ENCODE data around the gene CST9. TPM values are rescaled to one million over a fixed set of nuclear protein-coding genes. Genes with fewer than 3 reads are reported as not detected.

Gene CST9
- total RNA-seq, 4 donors from 2014 or later: not detected

GRCh38 chr20:23568971-23569330, 36.8 kb downstream of the CST9 start:
- TF ChIP-seq CTCF (IDR thresholded peaks at IDR 0.05 in 4 of 5, conservative IDR thresholded peaks at IDR 0.05 in 1 of 5) (no peak), POLR2A (IDR thresholded peaks at IDR 0.05) (no peak)
- Histone ChIP-seq H3K27ac (no peak overlapping the region), H3K4me1 (no peaks in the 10 kb centered on the region), H3K4me3 (no peak overlapping the region), H3K9me3 (no peaks in the 10 kb centered on the region), H3K27me3 (no peaks in the 10 kb centered on the region), H3K36me3 (no peaks in the 10 kb centered on the region)
- ATAC-seq: no peak
- in situ Hi-C loops (cut with MboI; ENCODE audit: low sequenced_read_pairs in 4 of 4): no loop called here
- no peak for DNase-seq
- intact Hi-C loops (cut with DNase I; ENCODE audit: low total_unique reads): no loop called here

- Histone ChIP-seq H3K27ac (no peak within 1 kb of the TSS), H3K4me3 (no peak within 1 kb of the TSS), H3K9me3 (no peaks in the 10 kb centered on the region), H3K4me1 (no peaks in the 10 kb centered on the region), H3K36me3 (no peaks in the 10 kb centered on the region), H3K27me3 (no peaks in the 10 kb centered on the region)
- no peak for DNase-seq
- TF ChIP-seq POLR2A (IDR thresholded peaks at IDR 0.05) (no peak), CTCF (IDR thresholded peaks at IDR 0.05 in 4 of 5, conservative IDR thresholded peaks at IDR 0.05 in 1 of 5) (no peak)
- in situ Hi-C loops (cut with MboI; ENCODE audit: low sequenced_read_pairs in 4 of 4) (no loop called here), intact Hi-C loops (cut with DNase I; ENCODE audit: low total_unique reads) (no loop called here)
- no peak for ATAC-seq
Measured at GRCh38 chr20:23568320-23568970, 37.3 kb downstream of the CST9 start, which contains the start of gene CST9L. CST9L (minus strand) TSS chr20:23568484; CDS start chr20:23568450, 34 bp downstream.

GRCh38 chr20:23566199-23566932, 39.4 kb downstream of the CST9 start:
- DNase-seq (no peak), ATAC-seq (no peak)
- in situ Hi-C loops (cut with MboI; ENCODE audit: low sequenced_read_pairs in 4 of 4) (no loop called here), intact Hi-C loops (cut with DNase I; ENCODE audit: low total_unique reads) (no loop called here)
- no peak for TF ChIP-seq CTCF (IDR thresholded peaks at IDR 0.05 in 4 of 5, conservative IDR thresholded peaks at IDR 0.05 in 1 of 5)
- no peak for TF ChIP-seq POLR2A (IDR thresholded peaks at IDR 0.05)
- no peak overlapping the region for H3K4me3 ChIP-seq
- no peaks in the 10 kb centered on the region for H3K36me3 ChIP-seq
- no peaks in the 10 kb centered on the region for H3K4me1 ChIP-seq
- H3K27me3 ChIP-seq: no peaks in the 10 kb centered on the region
- H3K27ac ChIP-seq: no peak overlapping the region
- no peaks in the 10 kb centered on the region for H3K9me3 ChIP-seq

- H3K36me3 ChIP-seq: no peaks in the 10 kb centered on the region
- no peaks in the 10 kb centered on the region for H3K27me3 ChIP-seq
- DNase-seq (no peak), ATAC-seq (no peak)
- no peak overlapping the region for H3K27ac ChIP-seq
- no peak for TF ChIP-seq POLR2A (IDR thresholded peaks at IDR 0.05)
- H3K4me1 ChIP-seq: no peaks in the 10 kb centered on the region
- intact Hi-C loops (cut with DNase I; ENCODE audit: low total_unique reads): no loop called here
- in situ Hi-C loops (cut with MboI; ENCODE audit: low sequenced_read_pairs in 4 of 4): no loop called here
- H3K9me3 ChIP-seq: no peaks in the 10 kb centered on the region
- no peak overlapping the region for H3K4me3 ChIP-seq
Measured at GRCh38 chr20:23565503-23566045, 40.1 kb downstream of the CST9 start.

GRCh38 chr20:23564927-23565326, 40.8 kb downstream of the CST9 start:
- in situ Hi-C loops (cut with MboI; ENCODE audit: low sequenced_read_pairs in 4 of 4) (no loop called here), intact Hi-C loops (cut with DNase I; ENCODE audit: low total_unique reads) (no loop called here)
- no peaks in the 10 kb centered on the region for H3K36me3 ChIP-seq
- TF ChIP-seq CTCF (IDR thresholded peaks at IDR 0.05 in 4 of 5, conservative IDR thresholded peaks at IDR 0.05 in 1 of 5) (no peak), POLR2A (IDR thresholded peaks at IDR 0.05) (no peak)
- no peak overlapping the region for H3K27ac ChIP-seq
- no peaks in the 10 kb centered on the region for H3K27me3 ChIP-seq
- H3K9me3 ChIP-seq: no peaks in the 10 kb centered on the region
- H3K4me1 ChIP-seq: no peaks in the 10 kb centered on the region
- ATAC-seq (no peak), DNase-seq (no peak)
- no peak overlapping the region for H3K4me3 ChIP-seq

Data from gastrocnemius medialis (tissue), 4 donors.